NCI-H69 (cell line): ENCODE data around the gene PARP1.
"Not testable (repeated sequence)": the region's sequence is repeated elsewhere in the genome, so short reads cannot be mapped to it uniquely, and the experiment has no call there.

Source experiments
- DNase-seq: peaks from one replicate; lab custom pipeline; 2025; lab: John Stamatoyannopoulos, UW

PARP1 gene

DNA sequence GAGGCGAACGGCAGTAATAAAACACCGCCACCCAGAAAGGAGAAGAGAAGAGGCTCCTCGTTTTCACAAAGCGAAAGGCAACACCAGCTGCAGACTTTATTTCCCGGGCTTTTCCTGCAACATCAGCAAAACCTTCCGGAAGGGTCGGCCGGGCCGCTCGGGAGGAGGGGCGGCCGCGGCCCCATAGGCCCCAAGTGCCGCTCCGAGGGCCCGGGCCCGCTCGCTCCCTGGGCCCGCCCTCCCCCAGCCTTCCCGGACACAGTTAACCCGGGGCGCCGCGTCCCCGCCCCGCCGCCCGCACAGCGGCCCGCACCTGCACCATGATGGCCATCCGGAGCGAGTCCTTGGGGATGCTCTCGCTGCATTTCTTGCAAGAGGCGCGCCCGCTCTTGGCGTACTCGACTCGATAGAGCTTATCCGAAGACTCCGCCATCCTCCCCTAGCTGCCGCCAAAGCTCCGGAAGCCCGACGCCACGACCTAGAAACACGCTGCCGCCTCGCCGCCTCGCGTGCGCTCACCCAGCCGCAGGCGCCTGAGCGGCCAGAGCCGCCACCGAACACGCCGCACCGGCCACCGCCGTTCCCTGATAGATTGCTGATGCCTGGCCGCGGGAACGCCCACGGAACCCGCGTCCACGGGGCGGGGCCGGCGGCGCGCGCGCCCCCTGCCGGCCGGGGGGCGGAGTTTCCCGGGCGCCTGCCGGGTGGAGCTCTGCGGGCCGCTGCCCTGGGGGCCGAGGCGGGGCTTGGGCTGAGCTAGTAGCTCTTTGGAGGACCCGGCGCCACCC lies at the start of gene PARP1:
Gene PARP1, minus strand, starts transcription at position 597 of the 788 bp plus-strand sequence. Its CDS starts 164 bp downstream, at position 433.
- peak; percentile 98 for DNase-seq

DNA sequence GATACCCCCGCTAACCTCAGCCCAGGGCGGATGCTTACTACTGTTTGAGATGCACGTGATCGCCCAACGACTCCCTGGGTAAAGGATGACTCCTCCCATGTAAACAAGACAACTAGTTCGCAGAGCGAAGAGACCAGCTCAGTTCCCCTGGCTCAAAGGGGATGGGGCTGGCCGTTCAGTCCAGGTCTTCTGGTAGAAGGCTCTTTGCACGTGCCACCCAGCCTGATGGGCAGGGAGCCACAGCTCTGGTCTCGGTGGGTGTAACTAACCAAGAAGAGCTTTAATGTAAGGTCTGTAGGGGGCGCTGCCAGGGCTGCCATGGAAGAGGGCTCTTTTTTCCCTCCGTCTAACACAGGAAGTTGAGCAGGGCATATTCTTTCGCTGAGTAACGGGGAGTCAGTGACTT lies 49.4 kb upstream of the PARP1 start:
- DNase-seq = peak; percentile 58

DNA sequence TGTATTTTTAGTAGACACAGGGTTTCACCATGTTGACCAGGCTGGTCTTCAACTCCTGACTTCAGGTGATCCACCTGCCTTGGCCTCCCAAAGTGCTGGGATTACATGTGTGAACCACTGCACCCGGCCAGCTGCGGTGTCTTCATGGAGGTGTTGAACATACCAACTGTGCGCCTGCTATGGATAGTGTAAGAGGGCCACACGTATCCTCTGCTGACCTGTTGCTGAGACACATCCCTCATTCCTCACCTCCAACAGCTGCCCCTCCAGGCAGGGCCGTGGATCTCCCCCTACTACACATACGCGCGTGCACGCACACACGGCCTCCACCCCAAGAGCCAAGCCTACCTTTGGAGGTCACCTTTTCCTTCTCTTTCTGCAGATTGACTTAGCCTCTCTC lies 48.0 kb upstream of the PARP1 start:
- DNase-seq = no peak

DNA sequence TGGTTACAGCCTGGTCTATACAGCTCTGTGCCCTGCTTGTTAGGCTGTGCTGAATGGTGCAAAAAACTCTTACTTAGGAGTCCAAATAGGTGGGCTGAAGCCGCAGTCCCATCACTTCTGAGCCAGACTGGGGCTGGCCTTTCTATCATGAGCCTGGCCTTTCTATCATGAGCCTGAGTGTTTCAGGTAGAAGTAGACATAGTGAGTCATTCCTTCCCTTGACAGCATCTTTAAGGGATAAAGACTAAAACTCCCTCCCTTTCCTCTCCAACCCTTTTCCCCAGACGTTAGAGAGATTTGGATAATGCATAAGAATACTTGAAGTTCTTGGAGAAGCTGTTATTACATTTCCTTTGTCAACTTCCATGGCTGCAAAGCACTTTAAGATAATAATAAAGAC lies 46.5 kb upstream of the PARP1 start:
- no peak for DNase-seq

DNA sequence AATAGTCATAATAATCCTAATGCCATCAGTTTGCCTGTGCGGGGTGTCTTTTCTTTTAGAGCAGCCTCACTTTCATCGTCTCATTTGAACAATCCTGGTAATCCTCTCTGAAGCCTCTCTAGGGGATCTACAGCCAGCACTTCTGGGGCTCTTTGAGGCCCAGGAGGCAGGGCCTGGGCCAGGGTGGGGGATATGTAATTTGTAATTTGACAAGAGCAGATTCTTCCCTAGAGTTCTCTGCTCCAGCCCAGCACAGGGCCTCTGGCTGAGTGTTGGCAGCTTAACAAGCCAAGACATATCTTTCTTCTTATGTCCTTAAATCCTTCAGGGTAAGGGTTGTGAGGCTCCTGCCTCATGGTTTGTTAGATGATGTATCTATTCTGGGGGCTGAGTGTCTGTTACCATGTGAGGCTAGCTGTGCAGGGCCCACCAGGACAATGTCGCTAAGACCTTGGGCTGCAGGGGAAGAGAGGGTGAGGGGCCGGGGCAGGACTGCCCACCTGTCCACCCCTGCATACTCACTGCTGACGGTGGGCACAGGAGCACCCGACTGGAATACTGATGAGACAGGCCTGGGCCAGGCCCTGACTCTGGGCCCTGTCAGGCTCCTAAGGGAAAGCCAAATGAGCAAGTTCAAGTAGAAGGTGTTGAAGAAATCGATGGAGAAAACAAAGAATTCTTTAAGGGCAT lies 45.3 kb upstream of the PARP1 start:
- DNase-seq = no peak

DNA sequence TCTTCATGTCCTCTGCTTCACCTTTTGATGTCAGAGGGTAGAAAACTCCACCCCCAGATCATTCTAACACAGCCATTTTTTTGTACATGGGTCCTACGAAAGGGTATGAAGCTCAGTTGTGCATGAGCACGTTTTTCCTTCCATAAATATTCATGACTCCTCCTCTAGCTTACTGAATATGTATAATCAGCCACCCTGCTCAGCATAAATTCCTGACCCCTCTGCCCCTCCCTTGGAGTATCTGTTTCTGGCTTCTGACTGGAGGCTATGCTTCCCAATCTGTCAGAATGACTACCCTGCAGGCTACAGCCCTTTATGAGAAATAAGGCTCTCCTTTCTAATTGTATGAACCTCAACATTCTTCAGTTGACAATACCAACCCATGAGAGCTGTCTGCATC lies 42.8 kb upstream of the PARP1 start:
- DNase-seq = no peak

DNA sequence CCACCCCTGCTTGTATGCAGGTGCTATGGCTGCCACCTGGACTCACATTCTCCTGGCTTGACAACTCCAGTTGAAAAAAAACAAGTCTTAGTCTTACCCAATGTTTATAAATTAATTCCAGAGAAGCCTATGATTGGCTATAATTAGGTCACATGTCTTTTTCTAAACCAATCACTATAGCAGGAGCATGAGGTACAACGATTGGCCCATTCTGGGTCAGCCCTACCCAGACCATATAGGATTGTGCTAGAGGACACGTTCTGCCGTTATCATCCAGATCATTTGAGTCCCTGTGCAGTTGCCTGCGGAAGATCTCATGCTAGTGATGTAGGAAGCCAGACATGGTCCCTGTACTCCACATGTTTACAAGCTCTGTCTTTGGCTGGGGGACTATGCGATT lies 41.9 kb upstream of the PARP1 start:
- no peak for DNase-seq

DNA sequence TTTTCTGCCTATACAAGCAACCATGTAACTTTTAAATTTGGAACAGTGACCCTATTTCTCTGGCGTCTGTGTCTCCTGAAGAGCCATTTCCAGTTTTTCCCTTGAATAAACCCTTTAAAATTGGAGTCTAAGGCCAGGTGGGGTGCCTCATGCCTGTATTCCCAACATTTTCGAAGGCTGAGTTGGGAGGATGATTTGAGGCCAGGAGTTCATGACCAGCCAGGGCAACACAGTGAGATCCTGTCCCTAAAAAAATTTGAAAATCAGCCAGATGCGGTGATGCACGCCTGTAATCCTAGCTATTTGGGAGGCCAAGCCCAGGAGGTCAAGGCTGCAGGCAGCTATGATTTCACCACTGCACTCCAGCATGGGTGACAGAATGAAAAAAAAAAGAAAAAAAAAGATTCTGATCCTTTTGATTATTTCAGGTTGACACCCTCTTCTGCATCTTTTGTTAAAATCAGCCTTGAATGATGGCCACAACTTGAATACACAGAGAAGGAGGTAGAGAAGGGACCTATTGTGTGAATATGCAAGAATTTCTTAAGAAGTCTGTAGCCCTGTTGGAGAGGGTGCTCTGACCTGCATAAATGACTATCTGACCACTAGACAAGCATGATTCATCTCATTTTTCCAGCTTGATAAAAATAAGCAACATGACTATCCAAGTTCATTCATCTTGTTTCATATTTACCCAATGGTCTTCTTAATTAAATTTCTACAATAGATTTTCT lies 40.2 kb upstream of the PARP1 start:
- DNase-seq = no peak

DNA sequence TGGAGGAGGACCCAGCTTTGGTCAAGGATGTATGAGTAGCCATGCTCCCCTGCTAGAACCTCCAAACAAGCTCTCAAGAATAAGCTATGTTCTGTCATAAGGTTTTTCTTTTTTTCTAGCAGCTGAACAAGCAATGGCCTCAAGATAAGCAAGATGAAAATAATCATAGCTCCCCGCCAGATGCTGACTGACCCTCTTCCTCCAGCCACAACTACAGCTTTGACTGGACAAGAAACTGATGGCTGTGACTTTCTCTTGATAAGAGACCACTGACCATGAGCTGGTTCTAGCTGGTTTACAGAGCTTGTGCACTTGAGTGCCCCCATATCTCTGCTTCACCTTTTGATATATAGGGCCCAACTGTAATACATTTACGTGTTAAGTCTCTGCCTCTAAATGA lies 38.2 kb upstream of the PARP1 start:
- DNase-seq = no peak

DNA sequence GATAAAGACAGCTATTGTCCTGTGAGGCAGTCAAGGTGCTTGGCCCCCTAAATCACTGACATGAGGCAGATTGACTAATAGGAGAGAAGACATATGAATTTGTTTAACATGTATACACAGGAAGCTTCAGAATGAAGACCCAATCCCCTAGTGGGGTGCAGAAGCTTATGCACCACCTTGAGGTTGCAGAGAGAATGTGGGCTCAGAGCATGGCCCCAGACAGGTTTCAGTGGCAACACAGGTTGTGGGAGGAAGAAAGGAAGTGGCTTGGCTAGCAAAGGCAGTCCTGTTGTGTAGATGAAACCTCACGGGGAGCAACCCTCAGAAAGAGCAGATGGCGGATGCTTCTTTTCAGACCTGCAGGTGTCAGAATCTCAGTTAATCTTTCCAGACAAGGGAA lies 37.0 kb upstream of the PARP1 start:
- peak; percentile 86 for DNase-seq

DNA sequence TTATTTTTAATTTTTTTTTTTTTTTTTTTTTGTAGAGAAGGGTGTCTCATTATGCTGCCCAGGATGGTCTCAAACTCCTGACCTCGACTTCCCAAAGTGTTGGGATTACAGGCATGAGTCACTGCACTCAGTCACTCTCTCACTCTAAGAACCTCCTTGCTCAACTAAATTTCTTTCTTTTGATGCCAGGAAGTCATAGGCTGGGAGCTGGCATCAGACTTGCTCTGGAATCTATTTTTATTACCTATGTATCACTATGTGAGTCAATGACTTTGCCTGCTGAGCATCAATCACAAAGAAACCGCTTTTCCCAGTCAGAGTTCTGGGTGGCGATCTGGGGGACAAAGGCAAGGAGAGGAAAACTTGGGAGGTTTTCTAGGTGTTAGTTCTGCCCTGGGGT lies 35.5 kb upstream of the PARP1 start:
- DNase-seq = no peak

DNA sequence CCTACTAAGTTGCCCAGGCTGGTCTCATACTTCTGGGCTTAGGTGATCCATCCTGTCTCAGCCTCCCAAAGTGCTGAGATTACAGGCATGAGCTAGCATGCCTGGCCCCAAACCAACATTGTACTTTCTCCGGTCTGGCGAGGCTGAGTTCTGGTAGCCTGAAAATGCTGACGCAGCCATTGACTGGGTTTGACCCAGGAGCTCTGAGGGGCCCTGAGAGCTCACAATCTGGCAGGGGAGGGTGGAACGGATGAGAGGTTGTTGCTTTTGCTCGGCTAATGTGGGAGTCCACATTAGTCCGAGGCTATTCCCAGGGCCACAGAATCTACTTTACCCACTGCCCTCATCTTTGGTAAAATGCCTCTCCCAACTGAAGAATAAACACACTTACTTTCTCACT lies 35.1 kb upstream of the PARP1 start:
- no peak for DNase-seq

DNA sequence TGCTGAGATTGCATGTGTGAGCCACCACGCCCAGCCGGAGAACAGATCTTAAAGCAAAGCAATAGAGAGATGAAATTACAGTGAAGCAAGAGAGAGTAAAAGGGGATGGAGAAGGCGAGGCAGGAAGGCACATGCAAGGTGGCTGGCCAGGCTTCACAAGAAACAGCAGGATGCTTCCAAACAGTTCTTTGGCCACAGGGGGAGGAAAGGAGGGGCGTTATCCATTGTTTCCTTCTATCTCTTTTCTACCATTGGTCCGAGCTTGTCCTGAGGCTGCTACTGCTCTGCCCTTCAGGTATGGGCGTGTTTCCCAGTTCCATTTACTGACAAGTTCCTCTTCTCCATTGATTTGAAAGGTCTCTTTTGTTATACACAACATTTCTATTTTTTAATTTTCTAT lies 33.7 kb upstream of the PARP1 start:
- peak; percentile 16 for DNase-seq

DNA sequence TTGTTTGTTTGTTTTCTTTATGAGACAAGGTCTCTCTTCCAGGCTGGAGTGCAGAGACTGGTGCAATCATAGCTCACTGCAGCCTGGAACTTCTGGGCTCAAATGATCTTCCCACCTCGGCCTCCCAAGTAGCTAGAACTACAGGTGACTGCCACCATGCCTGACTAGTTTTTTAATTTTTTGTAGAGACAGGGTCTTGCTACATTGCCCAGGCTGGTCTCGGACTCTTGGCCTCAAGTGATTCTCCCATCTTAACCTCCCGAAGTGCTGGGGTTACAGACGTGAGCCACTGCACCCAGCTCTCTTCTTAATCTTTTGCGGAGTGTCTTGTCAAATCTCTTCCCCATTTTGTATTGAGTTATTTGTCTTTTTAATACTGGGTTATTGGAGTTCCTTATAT lies 32.6 kb upstream of the PARP1 start:
- DNase-seq = no peak

DNA sequence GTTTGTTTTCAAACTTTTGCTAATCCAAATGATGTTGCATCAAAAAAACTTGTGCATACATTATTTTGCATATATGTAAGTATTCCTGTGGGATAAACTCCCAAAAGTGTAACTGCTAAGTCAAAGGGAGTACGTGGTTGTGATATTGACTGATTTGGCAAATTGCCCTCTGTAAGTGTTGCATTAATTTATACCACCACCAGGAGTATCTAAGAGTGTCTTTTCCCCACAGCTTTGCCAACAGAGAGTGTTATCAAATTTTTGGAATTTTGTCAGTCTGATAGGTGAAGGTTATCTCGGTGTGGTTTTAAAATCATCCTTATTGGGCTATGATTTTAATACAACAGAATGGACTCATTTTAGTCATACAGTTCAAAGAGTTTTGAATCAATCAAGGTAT lies 30.1 kb upstream of the PARP1 start:
- peak; percentile 66 for DNase-seq

DNA sequence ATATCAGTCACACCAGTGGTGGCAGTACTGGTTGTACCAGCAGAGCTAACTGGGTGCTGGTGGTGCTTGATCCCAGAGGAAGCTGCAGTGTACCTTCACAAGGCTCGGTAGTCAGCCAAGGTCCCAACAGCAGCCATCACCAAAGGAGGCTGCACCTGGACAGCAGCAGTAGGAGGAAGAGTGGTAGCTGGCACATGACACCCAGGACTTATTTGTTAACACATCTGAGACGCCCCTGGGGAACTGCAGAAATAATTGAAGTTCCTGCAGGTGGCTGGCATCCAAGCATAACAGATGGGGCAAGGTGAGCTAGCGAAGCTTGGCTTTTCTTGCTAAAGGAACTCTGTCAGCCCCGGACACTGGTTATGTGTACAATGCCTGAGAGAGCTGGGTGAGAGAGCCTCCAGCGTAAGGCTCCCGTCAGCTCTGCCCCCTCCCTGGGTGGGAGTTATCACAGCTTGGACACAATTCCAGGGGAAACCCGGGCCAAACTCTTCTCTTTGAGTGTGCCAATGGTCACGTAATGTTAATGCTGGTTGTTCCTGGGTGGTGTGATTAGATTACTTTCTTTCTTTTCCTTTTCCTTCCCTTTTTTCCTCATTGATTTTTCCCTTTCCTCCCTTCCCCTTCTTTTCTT lies 29.1 kb upstream of the PARP1 start:
- DNase-seq = peak; percentile 100

DNA sequence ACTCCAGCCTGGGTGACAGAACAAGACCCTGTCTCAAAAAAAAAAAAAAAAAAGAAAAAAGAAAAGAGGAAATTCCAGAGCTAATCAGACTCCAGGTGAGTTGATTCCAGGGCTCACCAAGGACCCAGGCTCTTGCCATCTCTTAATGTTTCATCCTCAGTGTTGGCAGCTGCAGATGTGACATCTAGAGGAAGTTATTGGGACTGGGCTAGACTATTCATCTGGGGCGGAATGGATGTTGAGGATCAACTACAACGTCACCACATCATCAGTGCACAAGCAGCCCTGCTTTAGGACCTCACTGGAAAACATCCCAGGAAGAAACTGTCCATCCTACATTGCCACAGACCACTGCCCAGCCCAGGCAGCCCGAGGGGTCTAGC lies 28.6 kb upstream of the PARP1 start:
- peak; percentile 77 for DNase-seq

DNA sequence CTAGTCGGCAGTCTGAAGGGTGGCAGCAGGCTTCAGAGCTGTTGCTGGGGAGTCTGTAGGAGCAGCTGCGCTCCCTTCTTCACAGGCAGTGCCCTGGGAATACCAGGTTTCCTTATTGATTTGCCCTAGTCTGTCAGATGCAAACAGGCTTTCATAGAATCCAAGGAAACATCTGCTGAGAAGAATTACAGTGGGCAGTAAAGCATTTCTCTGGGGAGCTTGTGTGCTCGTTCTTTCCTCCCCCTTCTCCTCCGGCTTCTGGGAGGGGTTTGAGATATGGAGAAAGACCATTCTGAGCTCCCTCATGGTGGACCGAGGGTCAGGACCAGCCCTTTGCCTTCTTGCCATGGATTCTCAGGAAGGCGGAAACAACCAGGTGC lies 25.4 kb upstream of the PARP1 start:
- peak; percentile 92 for DNase-seq

DNA sequence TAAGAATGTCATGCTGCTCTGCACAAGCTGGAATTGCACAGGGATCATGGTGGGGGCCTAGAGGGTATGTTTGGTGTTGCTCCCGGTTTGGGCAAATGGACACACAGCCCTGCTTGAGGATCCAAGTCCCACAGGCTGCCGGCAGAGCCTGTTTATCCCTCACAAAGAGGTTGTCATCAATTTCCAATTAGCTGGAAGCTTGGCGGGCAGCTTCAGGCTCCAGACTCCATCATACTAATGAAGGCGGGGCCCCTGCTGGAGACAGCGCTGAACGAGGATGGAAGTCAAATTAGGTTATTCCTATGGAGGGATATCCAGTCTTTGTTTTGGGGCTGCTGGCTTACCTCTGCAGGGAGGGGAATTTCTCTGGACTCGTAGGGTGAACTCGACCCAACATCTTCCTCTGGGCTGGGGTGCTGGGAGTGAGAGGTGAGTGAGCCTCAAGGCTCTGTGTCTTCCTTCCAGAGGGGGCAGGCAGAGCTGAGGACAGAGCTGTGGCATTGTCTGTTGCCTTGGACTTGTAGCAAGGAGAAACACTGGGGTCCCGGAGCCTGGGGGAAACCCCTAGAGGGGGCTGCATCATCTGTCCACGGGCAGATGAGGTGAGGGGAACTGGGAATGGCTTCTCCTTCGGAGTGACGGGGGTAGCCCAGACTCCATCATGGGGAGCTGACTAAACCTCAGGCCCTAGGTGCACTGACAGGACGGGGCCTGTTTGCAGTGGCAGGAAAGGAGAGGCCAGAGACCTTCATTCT lies 24.9 kb upstream of the PARP1 start:
- peak; percentile 74 for DNase-seq

DNA sequence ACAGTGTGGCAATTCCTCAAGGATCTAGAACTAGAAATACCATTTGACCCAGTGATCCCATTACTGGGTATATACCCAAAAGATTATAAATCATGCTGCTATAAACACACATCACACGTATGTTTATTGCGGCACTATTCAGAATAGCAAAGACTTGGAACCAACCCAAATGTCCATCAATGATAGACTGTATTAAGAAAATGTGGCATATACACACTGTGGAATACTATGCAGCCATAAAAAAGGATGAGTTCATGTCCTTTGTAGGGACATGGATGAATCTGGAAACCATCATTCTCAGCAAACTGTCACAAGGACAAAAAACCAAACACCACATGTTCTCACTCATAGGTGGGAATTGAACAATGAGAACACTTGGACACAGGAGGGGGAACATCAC lies 24.0 kb upstream of the PARP1 start:
- not testable (repeated sequence) for DNase-seq

DNA sequence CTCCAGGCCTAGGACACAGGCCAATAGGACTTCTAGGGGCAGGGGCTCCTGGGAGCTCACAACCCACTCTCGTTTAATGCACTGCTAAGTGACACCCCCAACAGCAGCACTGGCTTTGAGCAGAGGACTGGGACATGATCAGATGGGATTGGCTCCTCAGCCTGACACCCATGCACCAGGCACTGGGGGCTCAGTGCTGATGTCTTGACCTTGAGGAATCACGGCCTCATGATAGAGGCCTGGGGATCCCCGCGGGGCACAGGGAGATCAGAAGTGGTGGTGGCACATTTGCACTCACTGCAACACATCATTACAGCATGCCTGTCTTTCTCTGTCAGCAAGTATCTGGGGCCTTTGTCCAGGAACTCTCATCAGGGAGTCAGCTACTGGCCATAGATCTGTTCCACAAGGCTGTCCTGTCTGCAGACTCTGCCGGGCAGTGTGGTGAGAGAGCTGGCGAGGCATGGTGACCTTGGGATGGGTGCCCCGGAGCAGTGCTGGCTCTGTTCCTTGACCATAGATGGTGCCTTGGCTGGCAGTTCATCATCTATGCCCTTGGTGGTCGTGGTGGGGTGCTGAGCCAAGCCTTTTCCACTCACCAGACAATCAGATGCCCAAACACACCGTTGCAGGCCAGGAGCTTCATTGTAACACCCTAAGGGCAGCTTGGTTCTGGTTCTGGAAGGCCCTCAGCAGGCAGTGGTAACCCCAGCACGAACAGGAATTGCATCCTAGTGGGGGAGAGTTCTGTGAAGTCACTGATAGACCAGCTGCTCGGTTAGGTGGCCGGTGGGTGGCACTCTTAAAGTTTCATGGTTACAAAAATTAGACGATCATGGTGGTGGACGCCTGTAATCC lies 22.2 kb upstream of the PARP1 start:
- DNase-seq = no peak
